GM23338 (cell line): ENCODE data around the gene DDX4. TPM values are rescaled to one million over a fixed set of nuclear protein-coding genes. Genes with fewer than 3 reads are reported as not detected.
A peak's percentile ranks its signal among the peaks of the same experiment; 100 is the strongest.

ENCODE experiments used
- ATAC-seq: fragments of 200-7000 bp; cut with Tn5 transposase; 3 replicates; pipeline ENCODE4 v1.9.1; 2020
- DNase-seq: peaks from one replicate; pipeline ENCODE4 v3.0.0-alpha.2; 2015; ENCODE audit warnings: low spot score
- H2AFZ ChIP-seq: fragments of 200-600 bp; sonication (generic); 2 replicates; pipeline ENCODE4 v1.8.0; 2016; ENCODE audit warnings: antibody characterized with exemption, mild to moderate bottlenecking, moderate library complexity
- H3F3A ChIP-seq: fragments of 200-600 bp; sonication (generic); replicated peaks from 2 replicates; pipeline ENCODE4 v1.8.0; 2017; ENCODE audit warnings: antibody characterized with exemption, mixed run types, low read depth
- H3K27ac ChIP-seq: fragments of 200-600 bp; sonication (generic); 2 replicates; pipeline ENCODE4 v1.6.1; 2016; ENCODE audit warnings: low read depth
- H3K27me3 ChIP-seq: fragments of 200-600 bp; sonication (generic); 2 replicates; pipeline ENCODE4 v1.8.0; 2016; ENCODE audit warnings: mild to moderate bottlenecking, mixed run types, moderate library complexity; ENCODE audit not compliant: insufficient read depth
- H3K36me3 ChIP-seq: fragments of 200-600 bp; sonication (generic); 2 replicates; pipeline ENCODE4 v1.8.0; 2016; ENCODE audit warnings: mild to moderate bottlenecking; ENCODE audit not compliant: insufficient read depth
- H3K4me1 ChIP-seq: fragments of 200-600 bp; sonication (generic); 2 replicates; pipeline ENCODE4 v1.8.0; 2016; ENCODE audit warnings: mild to moderate bottlenecking, moderate library complexity; ENCODE audit not compliant: insufficient read depth
- H3K4me2 ChIP-seq: fragments of 200-600 bp; sonication (generic); 2 replicates; pipeline ENCODE4 v1.7.1; 2017; ENCODE audit warnings: mixed run types
- H3K4me3 ChIP-seq: fragments of 200-600 bp; sonication (generic); 2 replicates; pipeline ENCODE4 v1.6.1; 2016; ENCODE audit warnings: mixed run types
- H3K79me2 ChIP-seq: fragments of 200-600 bp; sonication (generic); replicated peaks from 2 replicates; pipeline ENCODE4 v1.8.0; 2017; ENCODE audit warnings: mild to moderate bottlenecking; ENCODE audit not compliant: insufficient read depth
- H3K9me2 ChIP-seq: fragments of 200-600 bp; sonication (generic); 2 replicates; pipeline ENCODE4 v1.8.0; 2017; ENCODE audit not compliant: insufficient read depth
- H4K20me1 ChIP-seq: fragments of 200-600 bp; sonication (generic); replicated peaks from 2 replicates; pipeline ENCODE4 v1.8.0; 2017; ENCODE audit warnings: mild to moderate bottlenecking; ENCODE audit not compliant: insufficient read depth
- H3K27ac Mint-ChIP-seq: 2 replicates; pipeline ENCODE4 v1.8.0; 2020; ENCODE audit warnings: inconsistent platforms, mild to moderate bottlenecking, moderate library complexity, mixed read lengths
- H3K27me3 Mint-ChIP-seq: 3 replicates; pipeline ENCODE4 v1.8.0; 2022; ENCODE audit warnings: low read depth, mild to moderate bottlenecking, moderate library complexity, mixed read lengths, inconsistent platforms; ENCODE audit not compliant: insufficient read depth, poor library complexity
- H3K36me3 Mint-ChIP-seq: 3 replicates; pipeline ENCODE4 v1.8.0; 2021; ENCODE audit warnings: low read depth, mild to moderate bottlenecking, inconsistent platforms, moderate library complexity, mixed read lengths
- H3K4me1 Mint-ChIP-seq: 3 replicates; pipeline ENCODE4 v1.8.0; 2020; ENCODE audit warnings: mild to moderate bottlenecking, inconsistent platforms, mixed read lengths
- H3K4me3 Mint-ChIP-seq: 3 replicates; pipeline ENCODE4 v1.8.0; 2021; ENCODE audit warnings: moderate library complexity, mild to moderate bottlenecking, inconsistent platforms, mixed read lengths
- H3K9me3 Mint-ChIP-seq: 3 replicates; pipeline ENCODE4 v1.8.0; 2020; ENCODE audit warnings: moderate library complexity, mild to moderate bottlenecking, inconsistent platforms, mixed read lengths
- CREB1 ChIP-seq: fragments of 250-450 bp; sonication (Bioruptor Pico); IDR thresholded peaks from 2 replicates; pipeline ENCODE4 v1.5.0; 2020; ENCODE audit warnings: low read depth, mild to moderate bottlenecking, moderate library complexity
- EZH2 ChIP-seq: fragments of 200-600 bp; sonication (generic); IDR thresholded peaks from one replicate; pipeline ENCODE4 v1.8.0; 2017; ENCODE audit warnings: antibody characterized with exemption, mild to moderate bottlenecking, low read depth; ENCODE audit not compliant: unreplicated experiment
- JUNB ChIP-seq: IDR thresholded peaks from one replicate; pipeline ENCODE4 v1.6.1; 2016; ENCODE audit warnings: antibody characterized with exemption; ENCODE audit not compliant: unreplicated experiment
- NANOG ChIP-seq: IDR thresholded peaks from 2 replicates; pipeline ENCODE4 v1.6.1; 2016; ENCODE audit warnings: antibody characterized with exemption, borderline replicate concordance
- POLR2AphosphoS5 ChIP-seq: IDR thresholded peaks from 2 replicates; pipeline ENCODE4 v1.6.1; 2016; ENCODE audit warnings: antibody characterized with exemption, low read depth
- STAT1 ChIP-seq: IDR thresholded peaks from one replicate; pipeline ENCODE4 v1.6.1; 2016; ENCODE audit warnings: antibody characterized with exemption; ENCODE audit not compliant: unreplicated experiment
- ZNF114 ChIP-seq: fragments of 250-450 bp; sonication (Bioruptor Pico); IDR thresholded peaks from 2 replicates; pipeline ENCODE4 v1.5.0; 2020; ENCODE audit warnings: mild to moderate bottlenecking, moderate library complexity
- ZNF331 ChIP-seq: fragments of 250-450 bp; sonication (Bioruptor Pico); IDR thresholded peaks from 2 replicates; pipeline ENCODE4 v1.5.0; 2020; ENCODE audit warnings: low read depth, mild to moderate bottlenecking, moderate library complexity
- ZNF462 ChIP-seq: fragments of 250-450 bp; sonication (Bioruptor Pico); IDR thresholded peaks from 2 replicates; pipeline ENCODE4 v1.5.0; 2020; ENCODE audit warnings: mild to moderate bottlenecking, moderate library complexity
- polyA plus RNA-seq: library from polyadenylated mRNA; unstranded; fragments of >200 nt; fragmentation: Nextera tagmentation; extraction: Ambion mirVana; gene quantifications from 2 replicates; pipeline ENCODE4 v1.2.1, GENCODE V29; 2016
- total RNA-seq: library from RNA; depleted of rRNA; stranded (reverse); fragments of >200 nt; shearing (Covaris generic); gene quantifications from 2 replicates; pipeline ENCODE4 v1.2.3, GENCODE V29; 2014
- TF ChIP-seq, protein P1 (sequence below), 2 experiments: fragments of 200-600 bp in 1 of 2; sonication (generic) in 1 of 2; conservative IDR thresholded peaks; 2 replicates each; pipeline versions ENCODE4 v1.5.1 to v1.6.1; 2016 to 2017; ENCODE audit warnings: antibody characterized with exemption in 2 of 2, low read depth in 2 of 2, mild to moderate bottlenecking in 2 of 2, moderate library complexity in 1 of 2
- TF ChIP-seq, protein P2 (sequence below): IDR thresholded peaks from one replicate; pipeline ENCODE4 v1.6.1; 2018; ENCODE audit warnings: antibody characterized with exemption; ENCODE audit not compliant: unreplicated experiment
- TF ChIP-seq, protein P3 (sequence below): IDR thresholded peaks from 2 replicates; pipeline ENCODE4 v1.6.1; 2016; ENCODE audit warnings: antibody characterized with exemption

Gene DDX4
- total and polyA plus RNA-seq, 2 experiments from 2014 or later: 0.83 TPM; not detected in 1

DNA sequence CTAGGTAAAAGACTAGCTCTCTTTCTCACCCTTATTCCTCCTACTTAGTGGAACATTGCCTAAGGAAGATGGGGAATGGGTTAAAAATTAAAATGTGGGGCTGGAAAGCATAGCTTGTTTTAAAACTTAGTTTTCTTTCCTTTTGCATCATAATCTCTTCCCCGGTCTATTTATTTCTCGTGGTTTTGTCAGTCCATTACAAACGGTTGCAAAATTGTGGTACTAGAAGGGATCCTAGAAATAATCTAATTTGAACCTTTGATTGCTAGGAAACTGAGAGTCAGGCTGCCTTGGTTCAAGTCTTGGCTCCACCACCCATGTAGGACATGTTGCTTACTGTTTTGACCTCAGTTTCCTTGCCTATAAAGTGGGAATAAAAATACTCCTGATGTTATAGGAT lies 114.6 kb downstream of the DDX4 start:
- Histone ChIP-seq H2AFZ (0 out of 2 replicates have a peak overlapping the region, but pooled peaks have one; percentile 4), H3K36me3 (no peaks in the 10 kb centered on the region), H3K79me2 (no peaks in the 10 kb centered on the region), H3K4me3 (no peak overlapping the region), H3K4me2 (no peak overlapping the region), H3F3A (no peaks in the 10 kb centered on the region), H3K27me3 (no peaks in the 10 kb centered on the region), H3K27ac (no peak overlapping the region), H4K20me1 (no peaks in the 10 kb centered on the region), H3K4me1 (no peaks in the 10 kb centered on the region), H3K9me2 (0 out of 2 replicates have a peak, but pooled peaks cover 2% of the 10 kb centered on the region)
- TF ChIP-seq, protein P1, sequence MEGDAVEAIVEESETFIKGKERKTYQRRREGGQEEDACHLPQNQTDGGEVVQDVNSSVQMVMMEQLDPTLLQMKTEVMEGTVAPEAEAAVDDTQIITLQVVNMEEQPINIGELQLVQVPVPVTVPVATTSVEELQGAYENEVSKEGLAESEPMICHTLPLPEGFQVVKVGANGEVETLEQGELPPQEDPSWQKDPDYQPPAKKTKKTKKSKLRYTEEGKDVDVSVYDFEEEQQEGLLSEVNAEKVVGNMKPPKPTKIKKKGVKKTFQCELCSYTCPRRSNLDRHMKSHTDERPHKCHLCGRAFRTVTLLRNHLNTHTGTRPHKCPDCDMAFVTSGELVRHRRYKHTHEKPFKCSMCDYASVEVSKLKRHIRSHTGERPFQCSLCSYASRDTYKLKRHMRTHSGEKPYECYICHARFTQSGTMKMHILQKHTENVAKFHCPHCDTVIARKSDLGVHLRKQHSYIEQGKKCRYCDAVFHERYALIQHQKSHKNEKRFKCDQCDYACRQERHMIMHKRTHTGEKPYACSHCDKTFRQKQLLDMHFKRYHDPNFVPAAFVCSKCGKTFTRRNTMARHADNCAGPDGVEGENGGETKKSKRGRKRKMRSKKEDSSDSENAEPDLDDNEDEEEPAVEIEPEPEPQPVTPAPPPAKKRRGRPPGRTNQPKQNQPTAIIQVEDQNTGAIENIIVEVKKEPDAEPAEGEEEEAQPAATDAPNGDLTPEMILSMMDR (conservative IDR thresholded peaks at IDR 0.05; ENCODE audit: low read depth in 2 of 2): no peak
- TF ChIP-seq ZNF114 (CRISPR knock-in tag) (no peak), ZNF331 (CRISPR knock-in tag) (no peak), EZH2 (no peak), CREB1 (CRISPR knock-in tag) (no peak), JUNB (no peak), STAT1 (no peak), NANOG (no peak), POLR2AphosphoS5 (no peak), ZNF462 (CRISPR knock-in tag) (no peak)
- TF ChIP-seq, protein P2, sequence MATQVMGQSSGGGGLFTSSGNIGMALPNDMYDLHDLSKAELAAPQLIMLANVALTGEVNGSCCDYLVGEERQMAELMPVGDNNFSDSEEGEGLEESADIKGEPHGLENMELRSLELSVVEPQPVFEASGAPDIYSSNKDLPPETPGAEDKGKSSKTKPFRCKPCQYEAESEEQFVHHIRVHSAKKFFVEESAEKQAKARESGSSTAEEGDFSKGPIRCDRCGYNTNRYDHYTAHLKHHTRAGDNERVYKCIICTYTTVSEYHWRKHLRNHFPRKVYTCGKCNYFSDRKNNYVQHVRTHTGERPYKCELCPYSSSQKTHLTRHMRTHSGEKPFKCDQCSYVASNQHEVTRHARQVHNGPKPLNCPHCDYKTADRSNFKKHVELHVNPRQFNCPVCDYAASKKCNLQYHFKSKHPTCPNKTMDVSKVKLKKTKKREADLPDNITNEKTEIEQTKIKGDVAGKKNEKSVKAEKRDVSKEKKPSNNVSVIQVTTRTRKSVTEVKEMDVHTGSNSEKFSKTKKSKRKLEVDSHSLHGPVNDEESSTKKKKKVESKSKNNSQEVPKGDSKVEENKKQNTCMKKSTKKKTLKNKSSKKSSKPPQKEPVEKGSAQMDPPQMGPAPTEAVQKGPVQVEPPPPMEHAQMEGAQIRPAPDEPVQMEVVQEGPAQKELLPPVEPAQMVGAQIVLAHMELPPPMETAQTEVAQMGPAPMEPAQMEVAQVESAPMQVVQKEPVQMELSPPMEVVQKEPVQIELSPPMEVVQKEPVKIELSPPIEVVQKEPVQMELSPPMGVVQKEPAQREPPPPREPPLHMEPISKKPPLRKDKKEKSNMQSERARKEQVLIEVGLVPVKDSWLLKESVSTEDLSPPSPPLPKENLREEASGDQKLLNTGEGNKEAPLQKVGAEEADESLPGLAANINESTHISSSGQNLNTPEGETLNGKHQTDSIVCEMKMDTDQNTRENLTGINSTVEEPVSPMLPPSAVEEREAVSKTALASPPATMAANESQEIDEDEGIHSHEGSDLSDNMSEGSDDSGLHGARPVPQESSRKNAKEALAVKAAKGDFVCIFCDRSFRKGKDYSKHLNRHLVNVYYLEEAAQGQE: no peak
- TF ChIP-seq, protein P3, sequence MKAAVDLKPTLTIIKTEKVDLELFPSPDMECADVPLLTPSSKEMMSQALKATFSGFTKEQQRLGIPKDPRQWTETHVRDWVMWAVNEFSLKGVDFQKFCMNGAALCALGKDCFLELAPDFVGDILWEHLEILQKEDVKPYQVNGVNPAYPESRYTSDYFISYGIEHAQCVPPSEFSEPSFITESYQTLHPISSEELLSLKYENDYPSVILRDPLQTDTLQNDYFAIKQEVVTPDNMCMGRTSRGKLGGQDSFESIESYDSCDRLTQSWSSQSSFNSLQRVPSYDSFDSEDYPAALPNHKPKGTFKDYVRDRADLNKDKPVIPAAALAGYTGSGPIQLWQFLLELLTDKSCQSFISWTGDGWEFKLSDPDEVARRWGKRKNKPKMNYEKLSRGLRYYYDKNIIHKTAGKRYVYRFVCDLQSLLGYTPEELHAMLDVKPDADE: no peak
- peaks cover 3% of the 10 kb centered on the region for H3K27me3 Mint-ChIP-seq
- H3K4me1 Mint-ChIP-seq: no peaks in the 10 kb centered on the region; the same call in 2 of the 3 replicates
- no peak overlapping the region for H3K4me3 Mint-ChIP-seq
- DNase-seq (no peak), ATAC-seq (no peak)
- no peaks in the 10 kb centered on the region for H3K9me3 Mint-ChIP-seq
- no peaks in the 10 kb centered on the region for H3K36me3 Mint-ChIP-seq
- no peak overlapping the region for H3K27ac Mint-ChIP-seq
